ENCODE results near the gene NSUN3. TPM values are rescaled to one million over a fixed set of nuclear protein-coding genes. Genes with fewer than 3 reads are reported as not detected.

Gene NSUN3
- total RNA-seq, 2 donors from 2014 or later = 14.4 to 15.8 TPM

- no peaks in the 10 kb centered on the region for H3K4me1 ChIP-seq (ENCODE audit: control insufficient read depth in 1 of 2, low read depth in 2 of 2)
- no peak for TF ChIP-seq CTCF (IDR thresholded peaks at IDR 0.05)
- no peaks in the 10 kb centered on the region for H3K36me3 ChIP-seq
- DNase-seq (ENCODE audit: low spot score) = no peak
- no peak for ATAC-seq (ENCODE audit: insufficient number of reproducible peaks, low FRiP score, low read depth)
- no peak overlapping the region for H3K4me3 ChIP-seq
- H3K9me3 ChIP-seq = no peaks in the 10 kb centered on the region
- H3K27ac ChIP-seq = no peak overlapping the region
- H3K27me3 ChIP-seq (replicated peaks; ENCODE audit: insufficient read depth) = no peaks in the 10 kb centered on the region
These were observed 93.8 kb downstream of the NSUN3 start for GRCh38 chr3:94156626-94157025.

DNA sequence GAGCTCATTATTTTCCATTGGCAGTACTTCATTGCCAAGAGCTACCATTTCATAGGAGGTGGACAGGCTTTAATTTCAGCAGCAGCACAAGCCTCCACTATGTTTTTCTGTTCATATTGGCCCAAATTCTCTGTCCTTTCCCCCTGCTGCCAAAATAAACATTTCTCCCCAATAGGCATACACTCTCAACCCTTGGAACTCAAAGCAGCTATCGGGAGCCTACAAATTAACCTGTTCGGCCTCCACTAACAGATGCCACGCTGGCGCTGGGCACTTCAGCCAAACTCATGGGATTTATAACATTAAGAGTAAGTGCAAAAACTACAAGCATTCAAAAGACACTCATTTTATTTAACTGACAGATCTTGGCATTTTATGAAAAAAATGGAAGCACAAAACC, 95.7 kb downstream of the NSUN3 start:
- no peaks in the 10 kb centered on the region for H3K9me3 ChIP-seq
- DNase-seq (ENCODE audit: low spot score) = no peak
- no peak for ATAC-seq (ENCODE audit: insufficient number of reproducible peaks, low FRiP score, low read depth)
- no peak overlapping the region for H3K27ac ChIP-seq
- no peak for TF ChIP-seq CTCF (IDR thresholded peaks at IDR 0.05)
- H3K4me3 ChIP-seq = no peak overlapping the region
- H3K36me3 ChIP-seq = no peaks in the 10 kb centered on the region
- H3K4me1 ChIP-seq (ENCODE audit: control insufficient read depth in 1 of 2, low read depth in 2 of 2) = no peaks in the 10 kb centered on the region
- H3K27me3 ChIP-seq (replicated peaks; ENCODE audit: insufficient read depth) = no peaks in the 10 kb centered on the region

DNA sequence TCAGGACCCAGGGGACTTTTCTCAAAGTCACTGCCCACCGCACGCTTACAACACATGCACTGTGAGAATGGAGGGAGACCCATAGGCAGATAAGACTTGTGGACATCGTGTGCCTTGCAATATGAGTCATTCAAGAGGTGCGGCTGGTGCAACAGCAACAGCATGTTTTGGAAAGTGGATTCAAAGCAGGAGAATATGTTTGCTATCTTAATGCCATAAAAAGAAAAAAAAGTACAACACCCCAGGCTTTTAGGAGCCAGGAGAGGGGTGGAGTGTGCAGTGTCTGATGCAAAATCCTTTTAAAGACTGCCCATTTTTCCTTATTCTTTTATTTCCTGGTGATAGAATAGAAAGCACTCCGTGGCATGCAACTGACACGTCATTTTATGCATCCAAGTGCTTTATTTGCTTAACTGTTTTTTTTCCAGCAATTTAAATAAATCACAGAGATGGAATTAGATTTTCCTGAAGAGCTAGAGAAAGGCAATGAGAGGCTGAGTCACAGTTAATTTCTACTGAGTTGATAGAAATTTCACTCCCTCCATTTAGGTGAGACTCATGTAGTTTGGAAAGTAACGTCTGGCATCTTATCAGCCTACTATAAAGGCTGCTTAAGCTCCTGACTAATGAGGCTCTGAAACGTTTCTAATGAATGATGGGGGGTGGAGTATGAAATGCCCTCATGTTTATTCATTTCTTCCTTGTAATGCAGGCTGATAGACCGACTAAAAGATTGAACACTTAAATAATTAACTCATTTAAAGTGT, 96.4 kb downstream of the NSUN3 start:
- Histone ChIP-seq H3K4me3 (peak overlapping the region; percentile 12), H3K27ac (no peak overlapping the region), H3K9me3 (no peaks in the 10 kb centered on the region), H3K4me1 (ENCODE audit: control insufficient read depth in 1 of 2, low read depth in 2 of 2) (no peaks in the 10 kb centered on the region), H3K27me3 (replicated peaks; ENCODE audit: insufficient read depth) (no peaks in the 10 kb centered on the region), H3K36me3 (no peaks in the 10 kb centered on the region)
- DNase-seq (ENCODE audit: low spot score) = no peak
- ATAC-seq (ENCODE audit: insufficient number of reproducible peaks, low FRiP score, low read depth) = no peak
- no peak for TF ChIP-seq CTCF (IDR thresholded peaks at IDR 0.05)

- Histone ChIP-seq H3K36me3 (no peaks in the 10 kb centered on the region), H3K4me1 (ENCODE audit: control insufficient read depth in 1 of 2, low read depth in 2 of 2) (no peaks in the 10 kb centered on the region), H3K4me3 (no peak overlapping the region), H3K27ac (no peak overlapping the region), H3K9me3 (no peaks in the 10 kb centered on the region), H3K27me3 (replicated peaks; ENCODE audit: insufficient read depth) (no peaks in the 10 kb centered on the region)
- ATAC-seq (ENCODE audit: insufficient number of reproducible peaks, low FRiP score, low read depth) = no peak
- TF ChIP-seq CTCF (IDR thresholded peaks at IDR 0.05) = no peak
- DNase-seq (ENCODE audit: low spot score) = no peak
These were observed 99.8 kb downstream of the NSUN3 start for GRCh38 chr3:94162700-94163099.

- no peak for DNase-seq (ENCODE audit: low spot score)
- H3K9me3 ChIP-seq = no peaks in the 10 kb centered on the region
- no peaks in the 10 kb centered on the region for H3K36me3 ChIP-seq
- no peak overlapping the region for H3K27ac ChIP-seq
- no peak overlapping the region for H3K4me3 ChIP-seq
- no peaks in the 10 kb centered on the region for H3K4me1 ChIP-seq (ENCODE audit: control insufficient read depth in 1 of 2, low read depth in 2 of 2)
- no peak for ATAC-seq (ENCODE audit: insufficient number of reproducible peaks, low FRiP score, low read depth)
- TF ChIP-seq CTCF (IDR thresholded peaks at IDR 0.05) = no peak
- H3K27me3 ChIP-seq (replicated peaks; ENCODE audit: insufficient read depth) = no peaks in the 10 kb centered on the region
These were observed 104.5 kb downstream of the NSUN3 start for GRCh38 chr3:94167346-94167745.
